ENCODE measurements around the gene RPL41. TPM values are rescaled to one million over a fixed set of nuclear protein-coding genes. Genes with fewer than 3 reads are reported as not detected.

RPL41 gene
- total and polyA plus RNA-seq, 10 of the 15 experiments (the other 5 are each of a cell fraction or from before 2014, with no cell fraction given) = 4,144 to 19,112 (median 8,004) TPM

- TF ChIP-seq CUX1 (IDR thresholded peaks at IDR 0.05; ENCODE audit: insufficient replicate concordance, low read depth, low read length) (no peak), ATF7 (IDR thresholded peaks at IDR 0.05; ENCODE audit: low read depth) (peak; percentile 100), SREBF1 (IDR thresholded peaks at IDR 0.05; ENCODE audit: low read length) (no peak), RELA (IDR thresholded peaks at IDR 0.05; ENCODE audit: borderline replicate concordance, partially characterized antibody) (no peak), SP1 (IDR thresholded peaks at IDR 0.05; ENCODE audit: low read depth, low read length) (peak; percentile 17), MEF2B (IDR thresholded peaks at IDR 0.05; ENCODE audit: partially characterized antibody, poor library complexity, severe bottlenecking) (no peak), ZBTB4 (CRISPR knock-in tag; IDR thresholded peaks at IDR 0.05) (peak; percentile 90), ATF3 (IDR thresholded peaks at IDR 0.05; ENCODE audit: borderline replicate concordance, extremely low read depth, low read depth, low read length) (no peak), PAX8 (IDR thresholded peaks at IDR 0.05) (peak; percentile 63; the same call in 1 of the 2 replicates), ESRRA (IDR thresholded peaks at IDR 0.05; ENCODE audit: low read length) (no peak), IKZF1 (conservative IDR thresholded peaks at IDR 0.05) (peak; percentile 69), USF1 (IDR thresholded peaks at IDR 0.05; ENCODE audit: borderline replicate concordance, extremely low read length, insufficient read depth, low read depth, low read length) (no peak), BCL11A (IDR thresholded peaks at IDR 0.05; ENCODE audit: low read depth, low read length) (0 out of 2 replicates have a peak, but pooled peaks have one; percentile 21), BRCA1 (IDR thresholded peaks at IDR 0.05; ENCODE audit: low read depth, low read length) (no peak), CEBPZ (IDR thresholded peaks at IDR 0.05; ENCODE audit: low read depth, low read length) (0 out of 2 replicates have a peak, but pooled peaks have one; percentile 15)
Measured at GRCh38 chr12:56158029-56158925, 41.8 kb downstream of the RPL41 start, which contains the start of gene MYL6 (continued).
